ENCODE measurements around the gene AFG1L.
A peak's percentile ranks its signal among the peaks of the same experiment; 100 is the strongest.
"Not testable (repeated sequence)": the region's sequence is repeated elsewhere in the genome, so short reads cannot be mapped to it uniquely, and the experiment has no call there.

Gene AFG1L

DNA sequence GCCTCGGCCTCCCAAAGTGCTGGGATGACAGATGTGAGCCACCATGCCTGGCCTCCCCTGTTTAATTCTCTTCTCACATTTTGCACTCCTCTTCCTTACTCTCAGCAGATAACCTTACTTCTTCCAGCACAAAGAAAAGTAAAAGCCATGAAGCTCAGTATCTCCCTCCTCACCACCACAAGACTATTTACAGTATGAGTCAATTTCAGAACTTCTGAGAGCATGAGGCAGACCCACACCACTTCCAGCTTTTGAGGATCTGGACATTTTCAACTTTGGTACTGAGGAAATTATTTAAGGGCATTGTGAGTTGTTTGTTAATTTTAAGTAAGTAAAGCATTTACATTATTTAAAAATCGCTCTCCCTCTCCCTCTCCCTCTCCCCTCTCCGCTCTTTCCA, 26.0 kb upstream of the AFG1L start:
- in situ Hi-C loops (cut with HindIII; ENCODE audit: low pct_unique_long_range_greater_than_20kb, low sequenced_read_pairs), result no loop called here
- no peak for TF ChIP-seq JUND (IDR thresholded peaks at IDR 0.05; ENCODE audit: low read depth)
- DNase-seq (ENCODE audit: low read depth in 1 of 2, low spot score in 1 of 2), result no peak

DNA sequence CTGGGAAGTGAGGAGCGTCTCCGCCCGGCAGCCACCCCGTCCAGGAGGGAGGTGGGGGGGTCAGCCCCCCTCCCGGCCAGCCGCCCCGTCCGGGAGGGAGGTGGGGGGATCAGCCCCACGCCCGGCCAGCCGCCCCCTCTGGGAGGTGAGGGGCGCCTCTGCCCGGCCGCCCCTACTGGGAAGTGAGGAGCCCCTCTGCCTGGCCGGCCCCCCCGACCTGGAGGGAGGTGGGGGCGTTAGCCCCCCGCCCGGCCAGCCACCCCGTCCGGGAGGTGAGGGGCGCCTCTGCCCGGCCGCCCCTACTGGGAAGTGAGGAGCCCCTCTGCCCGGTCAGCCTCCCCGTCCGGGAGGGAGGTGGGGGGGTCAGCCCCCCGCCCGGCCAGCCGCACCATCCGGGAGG, 24.9 kb upstream of the AFG1L start:
- in situ Hi-C loops (cut with HindIII; ENCODE audit: low pct_unique_long_range_greater_than_20kb, low sequenced_read_pairs); DNase-seq (ENCODE audit: low read depth in 1 of 2, low spot score in 1 of 2): not testable (repeated sequence)

DNA sequence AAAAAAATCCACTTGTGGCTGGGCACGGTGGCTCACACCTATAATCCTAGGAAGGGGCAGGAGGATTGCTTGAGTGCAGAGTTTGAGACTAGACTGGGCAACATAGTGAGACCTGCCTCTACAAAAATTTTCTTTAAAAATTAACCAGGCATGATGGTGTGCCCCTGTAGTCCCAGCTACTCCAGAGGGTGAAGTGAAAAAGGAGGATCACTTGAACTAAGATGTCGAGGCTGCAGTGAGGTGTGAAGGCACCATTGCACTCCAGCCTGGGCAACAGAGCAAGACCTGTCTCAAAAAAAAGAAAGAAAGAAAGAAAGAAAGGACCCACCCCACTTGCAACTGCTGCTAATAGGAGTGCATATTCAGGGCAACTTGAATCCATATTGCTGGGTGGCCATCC, 20.3 kb upstream of the AFG1L start:
- in situ Hi-C loops (cut with HindIII; ENCODE audit: low pct_unique_long_range_greater_than_20kb, low sequenced_read_pairs), result no loop called here
- TF ChIP-seq JUND (IDR thresholded peaks at IDR 0.05; ENCODE audit: low read depth), result no peak

DNA sequence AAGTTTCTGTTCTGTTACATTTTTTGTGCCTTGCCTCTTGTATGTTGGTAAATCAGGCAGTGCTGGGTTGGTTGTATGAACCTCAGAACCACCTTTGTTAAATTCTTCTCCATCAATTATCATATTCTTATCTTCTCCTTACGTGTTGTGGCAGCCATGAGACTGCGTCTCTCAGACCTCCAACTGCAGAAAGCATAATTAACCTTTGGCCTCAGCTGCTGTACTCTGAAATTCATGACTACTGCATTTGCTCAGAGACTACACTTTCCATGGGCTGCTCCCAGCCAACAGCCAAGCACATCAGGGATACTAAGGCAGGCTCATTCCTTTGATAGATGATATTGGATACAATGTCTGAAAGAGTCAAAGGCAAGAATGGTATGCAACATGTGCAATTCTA, 18.9 kb upstream of the AFG1L start:
- no peak for DNase-seq (ENCODE audit: low read depth in 1 of 2, low spot score in 1 of 2)
- in situ Hi-C loops (cut with HindIII; ENCODE audit: low pct_unique_long_range_greater_than_20kb, low sequenced_read_pairs), result no loop called here
- TF ChIP-seq JUND (IDR thresholded peaks at IDR 0.05; ENCODE audit: low read depth), result no peak

More for the DNA sequence above, 20.3 kb upstream of the AFG1L start:
- no peak for DNase-seq (ENCODE audit: low read depth in 1 of 2, low spot score in 1 of 2)

DNA sequence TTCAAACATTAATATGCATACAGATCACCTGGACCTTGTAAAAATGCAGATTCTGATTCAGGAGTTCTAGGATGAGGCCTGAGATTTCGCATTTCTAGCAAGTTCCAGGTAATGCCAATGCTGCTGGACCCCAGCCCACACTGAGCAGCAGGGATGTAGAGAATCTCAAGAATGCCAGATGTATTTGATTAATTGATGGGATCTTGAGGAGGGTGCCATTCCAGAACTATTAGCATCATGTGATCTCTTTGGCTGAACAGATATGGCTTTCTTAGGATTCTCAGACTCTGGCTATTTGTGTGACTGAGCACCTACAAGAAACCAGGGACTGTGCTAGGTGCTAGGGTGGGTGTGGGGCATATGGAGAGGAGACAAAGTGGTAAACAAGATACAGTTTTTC, 17.6 kb upstream of the AFG1L start:
- peak in 1 of 2 experiments; percentile 4 for DNase-seq (ENCODE audit: low read depth in 1 of 2, low spot score in 1 of 2)
- TF ChIP-seq JUND (IDR thresholded peaks at IDR 0.05; ENCODE audit: low read depth), result no peak
- in situ Hi-C loops (cut with HindIII; ENCODE audit: low pct_unique_long_range_greater_than_20kb, low sequenced_read_pairs), result no loop called here

DNA sequence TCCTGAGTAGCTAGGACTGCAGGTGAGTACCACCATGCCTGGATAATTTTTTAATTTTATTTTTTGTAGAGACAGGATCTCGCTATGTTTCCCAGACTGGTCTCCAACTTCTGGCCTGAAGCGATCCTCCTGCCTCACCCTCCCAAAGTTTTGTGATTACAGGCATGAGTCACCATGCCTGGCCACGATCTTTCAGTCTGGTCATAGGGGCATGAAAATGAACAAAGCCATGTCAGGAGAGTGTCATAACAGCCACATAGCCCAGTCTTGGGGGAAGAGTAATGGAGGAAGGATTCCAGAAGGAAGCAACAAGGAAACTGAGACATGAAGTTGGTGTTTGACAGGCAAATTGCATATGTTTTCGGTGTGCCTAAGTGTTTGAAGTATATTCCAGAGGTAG, 17.0 kb upstream of the AFG1L start:
- no peak for DNase-seq (ENCODE audit: low read depth in 1 of 2, low spot score in 1 of 2)
- TF ChIP-seq JUND (IDR thresholded peaks at IDR 0.05; ENCODE audit: low read depth), result no peak
- in situ Hi-C loops (cut with HindIII; ENCODE audit: low pct_unique_long_range_greater_than_20kb, low sequenced_read_pairs), result no loop called here

DNA sequence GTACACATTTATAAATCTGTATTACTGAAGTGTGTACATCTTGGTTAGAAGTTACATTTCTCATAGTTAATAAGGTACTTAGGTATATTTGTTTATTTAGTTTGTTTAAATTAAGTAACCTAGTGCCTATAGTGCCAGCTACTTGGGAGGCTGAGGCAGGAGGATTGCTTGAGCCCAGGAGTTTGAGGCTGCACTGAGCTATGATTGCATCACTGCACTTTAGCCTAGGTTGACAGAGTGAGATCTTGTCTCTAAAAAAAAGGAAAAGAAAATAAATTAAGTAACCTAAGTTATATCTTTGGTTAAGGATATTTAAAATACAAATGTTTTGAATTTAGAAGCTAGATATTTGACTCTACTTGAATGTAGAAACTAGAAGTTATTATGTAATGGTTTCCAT, 9.5 kb upstream of the AFG1L start:
- no peak for TF ChIP-seq JUND (IDR thresholded peaks at IDR 0.05; ENCODE audit: low read depth)
- in situ Hi-C loops (cut with HindIII; ENCODE audit: low pct_unique_long_range_greater_than_20kb, low sequenced_read_pairs), result no loop called here
- no peak for DNase-seq (ENCODE audit: low read depth in 1 of 2, low spot score in 1 of 2)

DNA sequence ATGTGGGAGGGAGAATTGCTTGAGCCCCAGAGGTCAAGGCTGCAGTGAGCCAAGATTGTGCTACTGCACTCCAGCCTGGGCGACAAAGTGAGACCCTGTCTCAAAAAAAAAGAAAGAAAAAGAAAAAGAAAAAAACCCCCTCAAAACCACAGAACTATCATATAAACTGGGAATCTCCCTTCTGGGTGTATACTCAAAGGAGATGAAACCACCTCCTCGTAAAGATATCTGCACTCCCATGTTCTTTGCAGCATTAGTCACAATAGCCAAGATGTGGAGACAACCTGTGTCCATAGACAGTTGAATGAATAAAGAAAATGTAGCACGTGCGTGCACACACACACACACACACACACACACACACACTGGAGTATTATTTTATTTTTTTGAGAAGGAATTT, 8.5 kb upstream of the AFG1L start:
- DNase-seq (ENCODE audit: low read depth in 1 of 2, low spot score in 1 of 2), result no peak
- TF ChIP-seq JUND (IDR thresholded peaks at IDR 0.05; ENCODE audit: low read depth), result no peak
- in situ Hi-C loops (cut with HindIII; ENCODE audit: low pct_unique_long_range_greater_than_20kb, low sequenced_read_pairs), result no loop called here

DNA sequence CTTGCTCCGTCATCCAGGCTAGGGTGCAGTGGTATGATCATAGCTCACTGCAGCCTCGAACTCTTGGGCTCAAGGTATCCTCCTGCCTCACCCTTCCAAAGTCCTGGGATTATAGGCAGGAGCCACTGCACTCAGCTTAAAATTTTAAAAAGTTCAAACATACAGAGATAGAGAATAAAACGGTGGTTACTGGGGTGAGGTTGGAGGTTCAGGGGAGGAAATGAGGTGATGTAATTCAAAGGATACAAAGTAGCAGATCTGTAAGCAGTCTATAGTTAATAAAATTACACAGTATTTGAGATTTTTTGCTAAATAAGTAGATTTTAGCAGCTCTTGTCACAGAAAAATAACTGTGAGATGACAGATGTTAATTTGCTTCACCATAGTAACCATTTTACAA, 7.5 kb upstream of the AFG1L start:
- DNase-seq (ENCODE audit: low read depth in 1 of 2, low spot score in 1 of 2), result no peak
- in situ Hi-C loops (cut with HindIII; ENCODE audit: low pct_unique_long_range_greater_than_20kb, low sequenced_read_pairs), result no loop called here
- TF ChIP-seq JUND (IDR thresholded peaks at IDR 0.05; ENCODE audit: low read depth), result no peak

DNA sequence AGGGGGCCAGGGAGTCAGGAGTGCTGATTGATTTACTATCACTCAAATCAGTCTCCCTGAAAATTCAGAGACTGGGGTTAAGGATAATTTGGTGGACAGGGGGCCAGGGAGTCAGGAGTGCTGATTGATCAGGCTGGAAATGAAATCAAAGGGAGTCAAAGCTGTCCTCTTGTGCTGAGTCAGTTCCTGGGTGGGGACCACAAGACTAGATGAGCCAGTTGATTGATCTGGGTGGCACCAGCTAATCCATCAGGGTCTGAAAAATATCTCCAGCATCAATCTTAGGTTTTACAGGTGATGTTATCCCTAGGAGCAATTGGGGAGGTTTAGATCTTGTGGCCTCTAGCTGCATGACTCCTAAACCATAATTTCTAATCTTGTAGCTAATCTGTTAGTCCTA, 6.1 kb upstream of the AFG1L start:
- no peak for DNase-seq (ENCODE audit: low read depth in 1 of 2, low spot score in 1 of 2)
- TF ChIP-seq JUND (IDR thresholded peaks at IDR 0.05; ENCODE audit: low read depth), result no peak
- in situ Hi-C loops (cut with HindIII; ENCODE audit: low pct_unique_long_range_greater_than_20kb, low sequenced_read_pairs), result no loop called here

DNA sequence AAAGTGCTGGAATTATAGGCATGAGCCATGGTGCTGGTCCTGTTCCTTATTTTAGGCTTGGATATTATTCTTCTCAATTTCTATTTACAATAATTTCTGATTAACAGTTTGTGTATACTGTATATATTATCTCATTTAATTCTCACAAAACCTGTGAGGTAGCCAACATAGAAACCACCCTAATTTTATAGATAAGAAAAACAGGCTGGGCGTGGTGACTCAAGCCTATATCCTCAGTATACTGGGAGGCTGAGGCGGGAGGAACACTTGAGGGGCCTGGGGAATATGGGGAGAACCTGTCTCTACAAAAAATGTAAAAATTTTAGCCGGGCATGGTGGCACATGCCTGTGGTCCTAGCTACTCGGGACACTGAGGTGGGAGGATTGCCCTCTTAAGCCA, 3.8 kb upstream of the AFG1L start:
- no peak for DNase-seq (ENCODE audit: low read depth in 1 of 2, low spot score in 1 of 2)
- in situ Hi-C loops (cut with HindIII; ENCODE audit: low pct_unique_long_range_greater_than_20kb, low sequenced_read_pairs), result no loop called here
- no peak for TF ChIP-seq JUND (IDR thresholded peaks at IDR 0.05; ENCODE audit: low read depth)

DNA sequence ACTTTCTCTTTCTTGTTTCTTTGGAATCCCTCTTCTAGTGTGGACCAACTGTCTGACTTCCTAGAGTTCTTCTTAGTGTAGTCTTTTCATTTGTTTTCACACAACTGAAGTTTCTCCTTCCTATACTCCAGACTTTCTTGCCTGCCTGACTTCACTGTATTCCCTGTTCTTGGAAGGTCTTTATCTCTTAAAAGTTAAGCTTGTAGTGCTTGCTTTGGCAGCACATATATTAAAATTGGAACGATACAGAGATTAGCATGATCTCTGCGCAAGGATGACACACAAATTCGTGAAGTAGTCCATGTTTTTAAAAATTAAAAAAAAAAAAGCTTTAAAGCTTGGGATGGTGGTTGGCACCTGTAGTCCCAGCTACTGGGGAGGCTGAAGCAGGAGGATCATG, 2.3 kb upstream of the AFG1L start:
- in situ Hi-C loops (cut with HindIII; ENCODE audit: low pct_unique_long_range_greater_than_20kb, low sequenced_read_pairs); DNase-seq (ENCODE audit: low read depth in 1 of 2, low spot score in 1 of 2): not testable (repeated sequence)

DNA sequence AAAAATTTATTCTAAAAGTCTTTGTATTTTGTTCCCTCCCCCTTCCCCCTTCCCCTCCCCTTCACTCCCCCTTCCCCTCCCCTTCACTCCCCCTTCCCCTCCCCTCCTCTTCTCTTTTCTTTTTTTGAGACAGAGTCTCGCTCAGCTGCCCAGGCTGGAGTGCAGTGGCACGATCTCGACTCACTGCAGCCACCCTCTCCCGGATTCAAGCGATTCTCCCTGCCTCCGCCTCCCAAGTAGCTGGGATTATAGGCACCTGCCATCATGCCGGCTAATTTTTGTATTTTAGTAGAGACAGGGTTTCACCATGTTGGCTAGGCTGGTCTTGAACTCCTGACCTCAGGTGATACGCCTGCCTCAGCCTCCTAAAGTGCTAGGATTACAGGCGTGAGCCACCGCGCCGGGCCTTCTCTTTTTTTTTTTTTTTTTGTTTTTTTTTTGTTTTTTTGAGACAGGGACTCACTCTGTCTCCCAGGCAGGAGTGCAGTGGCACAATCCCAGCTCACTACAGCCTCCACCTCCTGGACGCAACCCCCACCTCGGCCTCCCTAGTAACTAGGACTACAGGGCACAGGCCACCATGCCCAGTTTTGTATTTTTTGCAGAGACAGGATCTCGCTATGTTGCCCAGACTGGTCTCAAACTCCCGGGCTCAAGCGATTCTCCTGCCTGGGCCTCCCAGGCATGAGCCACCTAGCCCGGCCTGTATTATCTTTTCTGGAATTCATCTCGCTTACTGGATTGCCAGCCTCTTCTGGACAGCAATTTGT, 1.1 kb upstream of the AFG1L start:
- DNase-seq (ENCODE audit: low read depth in 1 of 2, low spot score in 1 of 2), result no peak
- no peak for TF ChIP-seq JUND (IDR thresholded peaks at IDR 0.05; ENCODE audit: low read depth)
- in situ Hi-C loops (cut with HindIII; ENCODE audit: low pct_unique_long_range_greater_than_20kb, low sequenced_read_pairs), result no loop called here

DNA sequence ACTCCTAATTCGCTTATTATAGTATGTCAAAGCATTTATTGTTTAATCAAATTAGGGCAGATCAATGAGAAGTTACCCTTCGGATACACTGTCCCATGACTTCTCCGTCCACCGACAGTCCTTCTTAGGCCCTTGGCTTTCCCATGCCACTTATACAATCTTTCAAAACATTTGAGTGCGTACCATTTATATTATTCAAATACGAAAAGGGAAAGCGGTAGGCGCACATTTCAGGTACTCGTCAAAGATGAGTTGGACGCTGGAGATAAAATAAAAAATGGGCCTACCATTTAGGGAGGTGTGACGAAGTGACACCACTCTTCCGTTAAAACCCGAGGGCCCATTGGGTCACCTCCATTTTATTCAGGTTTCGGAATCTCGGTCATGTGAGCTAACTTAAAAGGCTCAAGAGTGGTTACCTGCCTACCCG, 542 bp upstream of the AFG1L start:
- in situ Hi-C loops (cut with HindIII; ENCODE audit: low pct_unique_long_range_greater_than_20kb, low sequenced_read_pairs), result no loop called here
- no peak for DNase-seq (ENCODE audit: low read depth in 1 of 2, low spot score in 1 of 2)
- no peak for TF ChIP-seq JUND (IDR thresholded peaks at IDR 0.05; ENCODE audit: low read depth)
